HepG2 (cell line): ENCODE results near the gene CCL27. TPM values are rescaled to one million over a fixed set of nuclear protein-coding genes. Genes with fewer than 3 reads are reported as not detected.

Experiments
- AKAP8 ChIP-seq: sonication (generic); formaldehyde crosslinking; IDR thresholded peaks from 2 replicates; pipeline ENCODE4 v1.5.1; 2020; ENCODE audit warnings: mild to moderate bottlenecking, missing genetic modification reagents
- ATF3 ChIP-seq: sonication (generic); formaldehyde crosslinking; IDR thresholded peaks from 2 replicates; pipeline ENCODE4 v1.4.0; 2020; ENCODE audit warnings: missing genetic modification reagents
- CENPX ChIP-seq: sonication (generic); formaldehyde crosslinking; IDR thresholded peaks from 2 replicates; pipeline ENCODE4 v1.9.0; 2021; ENCODE audit warnings: mild to moderate bottlenecking, missing genetic modification reagents, moderate library complexity
- DDIT3 ChIP-seq: sonication (generic); formaldehyde crosslinking; IDR thresholded peaks from 2 replicates; pipeline ENCODE4 v1.4.0; 2020; ENCODE audit warnings: mild to moderate bottlenecking, missing genetic modification reagents
- EED ChIP-seq: sonication (generic); formaldehyde crosslinking; IDR thresholded peaks from 2 replicates; pipeline ENCODE4 v1.5.0; 2020; ENCODE audit warnings: mild to moderate bottlenecking, missing genetic modification reagents
- FIP1L1 ChIP-seq: fragments of 200-400 bp; formaldehyde crosslinking; IDR thresholded peaks from 2 replicates; pipeline ENCODE4 v1.6.1; 2018; ENCODE audit warnings: low read depth, mild to moderate bottlenecking, low read length, moderate library complexity, borderline replicate concordance; ENCODE audit not compliant: insufficient read depth
- FOXK2 ChIP-seq: fragments of 450-650 bp; IDR thresholded peaks from 2 replicates; pipeline ENCODE4 v1.6.1; 2016
- FOXP1 ChIP-seq, 2 experiments: fragments of 450-650 bp in 1 of 2; IDR thresholded peaks; 2 replicates each; pipeline ENCODE4 v1.6.1; 2017 to 2018; ENCODE audit warnings: antibody characterized with exemption in 1 of 2
- KDM3A ChIP-seq: IDR thresholded peaks from 2 replicates; pipeline ENCODE4 v1.6.1; 2018; ENCODE audit warnings: low read depth, missing compliant biosample characterization
- ONECUT2 ChIP-seq: sonication (generic); formaldehyde crosslinking; IDR thresholded peaks from 2 replicates; pipeline ENCODE4 v1.4.0; 2020; ENCODE audit warnings: missing genetic modification reagents
- TARDBP ChIP-seq: sonication (generic); formaldehyde crosslinking; IDR thresholded peaks from 2 replicates; pipeline ENCODE4 v1.8.0; 2022; ENCODE audit warnings: mild to moderate bottlenecking, missing genetic modification reagents
- TFDP2 ChIP-seq: sonication (generic); formaldehyde crosslinking; IDR thresholded peaks from 2 replicates; pipeline ENCODE4 v1.4.0; 2020; ENCODE audit warnings: missing genetic modification reagents
- ZFAT ChIP-seq: sonication (generic); formaldehyde crosslinking; conservative IDR thresholded peaks from 2 replicates; pipeline ENCODE4 v1.8.1; 2023; ENCODE audit warnings: missing genetic modification reagents, inconsistent platforms
- ZFX ChIP-seq: sonication (generic); formaldehyde crosslinking; IDR thresholded peaks from 2 replicates; pipeline ENCODE4 v1.4.0; 2020; ENCODE audit warnings: mild to moderate bottlenecking, low read depth, missing genetic modification reagents, moderate library complexity
- ZMYM3 ChIP-seq: sonication (generic); formaldehyde crosslinking; IDR thresholded peaks from 2 replicates; pipeline ENCODE4 v1.5.1; 2020; ENCODE audit warnings: mild to moderate bottlenecking, missing genetic modification reagents
- ZNF138 ChIP-seq: sonication (generic); formaldehyde crosslinking; IDR thresholded peaks from 2 replicates; pipeline ENCODE4 v1.5.0; 2020; ENCODE audit warnings: mild to moderate bottlenecking, low read depth, missing genetic modification reagents
- ZNF224 ChIP-seq: sonication (generic); formaldehyde crosslinking; IDR thresholded peaks from 2 replicates; pipeline ENCODE4 v1.5.0; 2020; ENCODE audit warnings: mild to moderate bottlenecking, missing genetic modification reagents
- ZNF232 ChIP-seq: sonication (generic); formaldehyde crosslinking; IDR thresholded peaks from 2 replicates; pipeline ENCODE4 v1.4.0; 2020; ENCODE audit warnings: missing genetic modification reagents, borderline replicate concordance
- ZNF337 ChIP-seq: sonication (generic); formaldehyde crosslinking; IDR thresholded peaks from 2 replicates; pipeline ENCODE4 v1.5.1; 2020; ENCODE audit warnings: missing genetic modification reagents, low read depth, mild to moderate bottlenecking, borderline replicate concordance
- ZNF704 ChIP-seq: sonication (generic); formaldehyde crosslinking; IDR thresholded peaks from 2 replicates; pipeline ENCODE4 v1.8.1; 2023; ENCODE audit warnings: mild to moderate bottlenecking, inconsistent platforms, moderate library complexity, missing genetic modification reagents, borderline replicate concordance
- ZNF772 ChIP-seq: sonication (generic); formaldehyde crosslinking; IDR thresholded peaks from 2 replicates; pipeline ENCODE4 v1.5.0; 2020; ENCODE audit warnings: mild to moderate bottlenecking, missing genetic modification reagents
- ZNF781 ChIP-seq: sonication (generic); formaldehyde crosslinking; IDR thresholded peaks from 2 replicates; pipeline ENCODE4 v1.5.1; 2020; ENCODE audit warnings: borderline replicate concordance, mild to moderate bottlenecking, missing genetic modification reagents; ENCODE audit errors: not compliant biosample characterization
- ZNF788 ChIP-seq: sonication (generic); formaldehyde crosslinking; IDR thresholded peaks from 2 replicates; pipeline ENCODE4 v1.5.0; 2020; ENCODE audit warnings: mild to moderate bottlenecking, missing genetic modification reagents, borderline replicate concordance
- ZNF878 ChIP-seq: sonication (generic); formaldehyde crosslinking; IDR thresholded peaks from 2 replicates; pipeline ENCODE4 v1.8.1; 2023; ENCODE audit warnings: mild to moderate bottlenecking, missing genetic modification reagents, moderate library complexity
- ZSCAN22 ChIP-seq: sonication (generic); formaldehyde crosslinking; IDR thresholded peaks from 2 replicates; pipeline ENCODE4 v1.4.0; 2020; ENCODE audit warnings: mild to moderate bottlenecking, missing genetic modification reagents
- polyA plus RNA-seq, 8 experiments: library from polyadenylated mRNA; depleted of rRNA in 3 of 8; stranded (reverse) in 7 of 8; unstranded in 1 of 8; fragments of >200 nt; fragmentation: Illumina TruSeq in 4 of 8; extraction: Trizol in 4 of 8; gene quantifications; 2 replicates each; pipeline versions ENCODE4 v1.2.1 to v1.2.3, GENCODE V29; 2011 to 2016; ENCODE audit warnings: low read depth in 4 of 8, missing spikeins in 1 of 8, mixed read lengths in 1 of 8; ENCODE audit not compliant: insufficient read depth in 1 of 8
- total RNA-seq, 5 experiments: library from RNA; depleted of rRNA; stranded (reverse); fragments of >200 nt; fragmentation: Illumina TruSeq; extraction: Trizol; gene quantifications; 2 replicates each; pipeline ENCODE4 v1.2.3, GENCODE V29; 2016; ENCODE audit warnings: low read depth in 1 of 5
- TF ChIP-seq, protein P1 (sequence below): sonication (generic); formaldehyde crosslinking; IDR thresholded peaks from 2 replicates; pipeline ENCODE4 v1.4.0; 2020; ENCODE audit warnings: missing genetic modification reagents

The CCL27 gene
- total and polyA plus RNA-seq, 2 of the 13 experiments (the other 11 are each of a cell fraction or from before 2014, with no cell fraction given), result not detected

DNA sequence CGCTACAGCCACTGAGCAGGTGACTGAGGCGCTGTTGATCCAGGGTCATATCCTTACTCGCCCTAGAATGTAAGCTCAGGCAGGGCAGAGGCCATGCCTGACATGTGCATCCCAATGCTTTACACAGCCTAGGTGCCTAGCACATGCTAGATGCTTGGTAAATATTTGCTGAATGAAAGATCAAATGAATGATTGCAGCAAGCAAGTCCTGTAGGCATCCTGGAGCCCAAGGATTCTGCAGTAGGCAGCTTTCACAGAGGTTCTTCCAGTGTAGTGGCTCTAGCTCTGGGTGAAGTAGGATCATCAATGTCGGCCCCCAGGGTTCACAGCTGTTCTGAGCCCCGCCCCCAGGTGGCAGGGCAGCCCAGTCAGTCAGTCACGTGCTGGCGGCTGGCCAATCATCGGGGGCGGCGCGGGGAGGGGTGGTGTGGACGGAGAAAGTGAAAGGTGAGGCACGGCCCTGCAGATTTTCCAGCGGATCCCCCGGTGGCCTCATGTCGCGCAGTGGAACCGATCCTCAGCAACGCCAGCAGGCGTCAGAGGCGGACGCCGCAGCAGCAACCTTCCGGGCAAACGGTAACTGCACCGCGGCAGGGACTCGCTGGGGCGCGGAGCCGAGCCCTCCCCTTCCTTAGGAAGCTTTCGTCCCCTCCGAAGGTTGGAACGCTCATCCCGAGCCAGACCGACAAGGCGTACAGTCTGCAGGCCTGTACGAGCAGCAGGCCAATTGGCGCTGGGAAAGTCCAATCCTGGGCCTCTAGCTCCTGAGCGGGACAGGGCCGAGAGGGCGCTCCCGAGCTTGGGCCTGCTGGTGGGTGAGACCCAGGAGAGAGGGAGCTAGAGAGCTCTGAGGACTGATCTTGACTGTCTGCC is 16.0 kb downstream of the CCL27 start, which contains the start of gene GALT (continued):
- peak; percentile 99 for TF ChIP-seq ZFX
- no peak for TF ChIP-seq FIP1L1
- TF ChIP-seq, protein P1, sequence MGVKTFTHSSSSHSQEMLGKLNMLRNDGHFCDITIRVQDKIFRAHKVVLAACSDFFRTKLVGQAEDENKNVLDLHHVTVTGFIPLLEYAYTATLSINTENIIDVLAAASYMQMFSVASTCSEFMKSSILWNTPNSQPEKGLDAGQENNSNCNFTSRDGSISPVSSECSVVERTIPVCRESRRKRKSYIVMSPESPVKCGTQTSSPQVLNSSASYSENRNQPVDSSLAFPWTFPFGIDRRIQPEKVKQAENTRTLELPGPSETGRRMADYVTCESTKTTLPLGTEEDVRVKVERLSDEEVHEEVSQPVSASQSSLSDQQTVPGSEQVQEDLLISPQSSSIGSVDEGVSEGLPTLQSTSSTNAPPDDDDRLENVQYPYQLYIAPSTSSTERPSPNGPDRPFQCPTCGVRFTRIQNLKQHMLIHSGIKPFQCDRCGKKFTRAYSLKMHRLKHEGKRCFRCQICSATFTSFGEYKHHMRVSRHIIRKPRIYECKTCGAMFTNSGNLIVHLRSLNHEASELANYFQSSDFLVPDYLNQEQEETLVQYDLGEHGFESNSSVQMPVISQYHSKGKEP (CRISPR knock-in tag), result no peak
- TF ChIP-seq TARDBP (CRISPR knock-in tag), result no peak; the same call in 1 of the 2 replicates
- peak; percentile 73 for TF ChIP-seq ZNF781 (CRISPR knock-in tag)
- TF ChIP-seq ZNF232 (CRISPR knock-in tag), result no peak
- no peak for TF ChIP-seq TFDP2 (CRISPR knock-in tag)
- no peak for TF ChIP-seq CENPX (CRISPR knock-in tag)
- peak; percentile 40; the same call in 1 of the 2 replicates for TF ChIP-seq ZMYM3 (CRISPR knock-in tag)
- no peak for TF ChIP-seq ZNF337 (CRISPR knock-in tag)
- no peak for TF ChIP-seq ZSCAN22 (CRISPR knock-in tag)
- TF ChIP-seq ATF3 (CRISPR knock-in tag), result no peak; the same call in 1 of the 2 replicates
- TF ChIP-seq ZNF138 (CRISPR knock-in tag), result no peak
- no peak for TF ChIP-seq EED (CRISPR knock-in tag)
- no peak for TF ChIP-seq ZNF704 (CRISPR knock-in tag)
- no peak; the same call in 1 of the 2 replicates for TF ChIP-seq ZNF788 (CRISPR knock-in tag)
- TF ChIP-seq ZFAT, result no peak
- no peak for TF ChIP-seq DDIT3 (CRISPR knock-in tag)
- peak; percentile 87 for TF ChIP-seq KDM3A
- TF ChIP-seq ZNF224 (CRISPR knock-in tag), result no peak
- TF ChIP-seq FOXK2, result peak; percentile 44; the same call in 1 of the 2 replicates
- TF ChIP-seq ONECUT2 (CRISPR knock-in tag), result no peak
- TF ChIP-seq ZNF878 (CRISPR knock-in tag), result no peak
- TF ChIP-seq ZNF772 (CRISPR knock-in tag), result 0 out of 2 replicates have a peak, but pooled peaks have one; percentile 3
- TF ChIP-seq AKAP8 (CRISPR knock-in tag), result no peak
- TF ChIP-seq FOXP1 (IDR thresholded peaks at IDR 0.05), result no peak
- 0 out of 2 replicates have a peak, but pooled peaks have one; percentile 13 for TF ChIP-seq FOXP1 (CRISPR knock-in tag; IDR thresholded peaks at IDR 0.05)
